HG02759 (cell line): ENCODE data around the gene HDAC3.

Experiments
- ATAC-seq: cut with Tn5 transposase; IDR thresholded peaks from one replicate; pipeline ENCODE4 v1.9.1; 2021; ENCODE audit warnings: mild to moderate bottlenecking, moderate library complexity; ENCODE audit not compliant: unreplicated experiment

HDAC3 gene

DNA sequence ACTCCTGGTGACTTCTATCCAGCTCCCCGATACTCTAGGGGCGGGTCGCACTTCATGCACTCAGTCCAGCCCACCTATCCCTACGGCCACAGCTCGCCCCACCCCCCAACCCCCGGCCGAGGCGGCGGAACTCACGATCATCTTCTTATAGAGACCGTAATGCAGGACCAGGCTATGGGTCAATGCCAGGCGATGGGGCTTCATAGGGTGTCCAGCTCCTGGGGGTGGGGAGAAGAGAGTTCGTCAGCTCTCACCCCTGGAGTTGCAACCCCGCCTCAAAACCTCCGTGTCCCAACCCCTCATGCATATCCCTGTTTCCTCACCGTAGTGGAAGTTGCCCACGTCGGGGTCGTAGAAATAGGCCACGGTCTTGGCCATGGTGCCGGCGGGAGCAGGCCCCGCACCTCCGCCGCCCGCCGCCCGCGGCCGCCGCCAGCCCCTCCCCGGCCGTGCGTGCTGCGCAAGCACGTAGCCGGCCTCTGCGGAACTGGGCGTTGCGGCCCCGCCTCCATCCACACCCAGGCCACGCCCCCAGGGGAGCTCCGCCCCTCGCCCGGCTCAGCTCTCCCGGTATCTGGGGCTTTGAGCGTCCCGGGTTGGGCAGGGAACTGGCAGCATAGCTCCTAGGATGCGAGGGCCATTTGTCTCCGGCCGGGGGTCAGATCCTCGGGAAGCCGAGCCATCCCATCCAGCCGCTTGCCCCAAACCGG lies at the start of gene HDAC3, which contains the start of gene RELL2:
Gene HDAC3, minus strand, starts transcription at position 437 of the 710 bp plus-strand sequence. Its CDS starts 59 bp downstream, at position 378.
Gene RELL2, plus strand, starts transcription at position 585 of the 710 bp plus-strand sequence. CDS start 1,229 bp downstream, outside the sequence.
- ATAC-seq = peak; percentile 78

DNA sequence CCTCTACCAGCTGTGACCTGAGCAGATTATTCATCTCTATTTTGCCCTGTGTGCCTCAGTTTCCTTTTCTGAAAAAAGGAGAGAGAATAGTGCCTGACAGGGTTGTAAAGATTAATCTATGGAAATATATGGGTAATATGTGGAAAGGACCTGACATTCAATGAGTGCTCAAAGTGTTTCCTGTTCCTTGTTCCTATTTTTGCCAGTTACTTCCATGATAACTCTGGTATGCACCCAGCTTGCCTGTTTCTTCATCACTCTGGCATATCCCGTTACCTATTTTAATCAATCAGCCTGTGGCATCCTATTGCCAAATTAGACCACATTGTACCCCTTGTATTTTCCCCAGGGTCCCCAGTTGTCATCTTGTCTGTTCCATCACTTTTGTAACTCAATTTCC lies 48.9 kb upstream of the HDAC3 start:
- no peak for ATAC-seq

DNA sequence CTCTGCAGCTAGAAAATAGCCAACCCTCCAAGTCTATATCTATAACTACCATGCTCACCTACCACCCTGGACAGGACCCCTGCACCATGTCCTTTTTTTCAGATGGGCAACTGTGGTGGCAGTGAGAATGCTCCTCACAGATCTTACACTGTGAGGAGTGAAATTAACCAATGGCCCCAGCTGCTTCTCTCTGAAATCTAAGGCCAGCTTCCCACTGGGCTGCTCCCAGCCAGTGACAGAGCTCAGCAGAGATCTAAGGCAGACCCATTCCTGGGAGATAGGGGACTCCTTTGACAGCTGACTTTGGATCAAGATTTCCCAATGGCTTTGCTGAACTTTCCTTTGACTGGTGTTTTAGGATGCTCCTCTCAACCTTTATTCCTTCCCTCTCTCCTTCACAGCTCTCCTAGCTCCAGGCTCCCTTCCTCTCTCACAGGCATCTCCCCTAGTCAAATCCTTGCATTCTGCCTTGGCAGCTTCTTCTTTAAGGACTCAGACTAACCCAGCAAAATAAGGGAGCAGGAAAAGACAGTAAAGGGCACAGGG lies 47.0 kb upstream of the HDAC3 start:
- ATAC-seq = no peak

DNA sequence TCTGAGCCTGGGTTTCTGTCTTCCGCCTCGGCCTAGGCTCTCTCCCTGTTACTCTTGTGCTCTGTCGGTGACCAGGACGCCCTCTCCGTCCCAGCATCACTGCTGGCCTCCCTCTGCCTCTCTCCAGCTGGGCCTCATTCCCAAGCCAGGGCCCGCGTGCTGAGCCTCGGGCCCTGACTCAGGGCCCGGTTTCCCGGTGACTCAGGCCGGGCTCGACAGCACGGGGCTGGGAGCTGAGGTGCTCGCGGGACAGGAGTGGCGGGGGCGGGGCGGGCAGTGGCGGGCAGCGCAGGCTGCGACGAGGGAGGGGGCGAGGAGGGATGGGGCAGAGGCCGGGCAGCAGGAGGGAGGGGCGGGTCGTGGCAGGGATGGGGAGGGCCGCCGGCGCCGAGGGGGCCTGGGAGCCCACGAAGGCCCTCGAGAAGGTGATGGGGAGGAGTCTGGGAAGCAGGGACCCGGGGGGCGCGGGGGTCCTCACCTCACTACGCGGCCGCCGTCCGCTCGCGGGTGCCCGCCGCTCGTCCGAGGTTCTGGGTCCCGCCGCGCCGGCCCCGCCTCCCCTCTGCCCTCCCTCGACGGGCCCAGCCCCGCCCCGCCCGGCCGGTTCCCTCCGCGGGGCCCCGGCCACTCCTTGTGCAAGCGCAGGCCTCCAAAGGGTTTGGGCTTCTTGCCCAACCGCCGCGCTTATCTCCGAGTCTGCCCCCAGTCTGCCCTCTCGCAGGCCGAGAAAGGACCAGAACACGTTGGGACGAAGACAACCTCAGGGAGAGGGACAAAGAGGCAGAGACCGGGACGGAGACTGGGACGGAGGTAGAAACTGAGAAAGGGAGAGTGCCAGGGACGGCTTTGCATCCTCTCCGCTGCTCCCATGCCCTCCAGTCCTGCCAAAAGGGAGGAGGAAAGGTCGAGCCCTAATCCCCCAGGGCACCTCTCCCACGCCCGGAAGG lies 45.3 kb upstream of the HDAC3 start, which contains the start of gene ARAP3:
Gene ARAP3, minus strand, starts transcription at position 536 of the 947 bp plus-strand sequence. CDS start 1,744 bp downstream, outside the sequence.
- ATAC-seq = peak; percentile 59

DNA sequence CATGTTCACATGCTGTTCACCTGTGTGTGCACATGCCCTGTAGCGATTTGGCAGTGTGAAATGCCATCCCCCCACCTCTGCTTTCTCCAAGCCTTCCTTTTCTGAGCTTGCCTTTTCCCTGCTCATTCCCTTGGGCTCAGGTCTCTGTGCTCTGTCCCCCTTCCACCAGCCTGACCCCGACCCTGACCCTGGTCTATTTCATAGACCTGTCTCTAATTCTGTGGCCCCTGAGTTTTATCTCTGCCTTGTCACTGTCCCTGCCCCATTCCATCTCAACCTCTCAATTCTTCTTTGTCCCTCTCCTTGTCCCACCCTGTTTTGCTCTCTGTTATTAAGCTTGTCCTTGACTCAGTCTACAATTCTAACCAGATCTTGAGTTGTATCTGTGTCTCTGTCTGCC lies 44.6 kb upstream of the HDAC3 start:
- no peak for ATAC-seq

DNA sequence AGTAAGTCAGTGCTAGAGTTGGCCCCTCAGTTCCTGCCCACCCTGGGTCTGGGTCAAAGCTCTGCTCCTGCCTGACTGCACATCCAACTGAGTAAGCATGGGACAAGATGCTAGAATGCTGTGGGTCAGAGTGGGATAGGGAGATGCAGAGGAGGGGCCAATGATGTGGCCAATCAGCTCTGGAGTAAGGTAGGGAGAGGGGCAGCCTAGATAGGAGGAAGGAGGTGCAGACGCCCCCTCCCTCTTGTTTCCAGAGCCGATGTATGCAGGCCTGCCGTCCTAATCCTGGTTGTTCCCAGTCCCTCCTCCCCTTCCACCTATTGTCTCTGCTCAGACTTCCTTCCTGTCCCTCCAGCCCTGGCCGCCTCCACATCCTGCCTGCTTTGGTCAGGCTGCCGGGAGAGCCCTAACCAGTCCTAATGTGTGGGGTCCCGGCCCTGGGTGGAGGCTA lies 44.1 kb upstream of the HDAC3 start:
- ATAC-seq = no peak

DNA sequence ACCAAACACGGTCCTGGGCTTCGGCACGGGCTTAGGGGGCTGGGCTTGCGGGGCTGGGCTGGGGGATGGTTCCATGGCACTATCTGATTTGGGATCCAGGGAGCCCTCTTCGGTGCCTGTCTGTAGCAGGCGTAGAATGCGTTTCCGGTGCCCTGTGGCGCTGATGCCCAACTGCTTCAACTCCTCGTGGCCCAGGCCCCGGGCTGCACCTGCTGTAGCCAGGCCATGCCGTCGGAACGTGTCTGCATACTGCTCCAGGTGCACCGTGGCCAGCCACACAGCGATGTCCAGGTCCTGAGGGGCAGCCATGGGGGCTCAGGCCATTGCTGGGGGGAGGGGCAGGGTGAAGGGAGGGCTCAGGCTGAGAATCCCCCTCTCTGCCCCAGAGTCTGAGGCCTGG lies 43.5 kb upstream of the HDAC3 start:
- no peak for ATAC-seq

DNA sequence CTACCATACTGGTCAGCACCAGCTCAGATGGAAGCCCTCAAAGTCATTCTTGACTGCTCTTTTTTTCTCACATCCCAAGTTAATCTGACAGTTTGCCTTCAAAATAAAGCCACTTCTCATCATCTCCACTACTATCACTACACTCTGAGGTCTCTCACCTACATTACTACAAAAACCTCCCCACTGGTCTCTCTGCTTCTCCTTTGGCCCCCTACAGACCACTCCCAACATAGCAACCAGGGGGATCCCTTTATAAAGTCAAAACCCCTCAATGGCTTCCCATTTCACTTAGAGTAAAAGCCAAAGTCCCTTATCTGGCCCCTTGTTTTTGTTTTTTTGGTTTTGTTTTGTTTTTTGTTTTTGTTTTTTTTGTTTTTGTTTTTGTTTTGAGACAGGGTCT lies 40.8 kb upstream of the HDAC3 start:
- no peak for ATAC-seq

DNA sequence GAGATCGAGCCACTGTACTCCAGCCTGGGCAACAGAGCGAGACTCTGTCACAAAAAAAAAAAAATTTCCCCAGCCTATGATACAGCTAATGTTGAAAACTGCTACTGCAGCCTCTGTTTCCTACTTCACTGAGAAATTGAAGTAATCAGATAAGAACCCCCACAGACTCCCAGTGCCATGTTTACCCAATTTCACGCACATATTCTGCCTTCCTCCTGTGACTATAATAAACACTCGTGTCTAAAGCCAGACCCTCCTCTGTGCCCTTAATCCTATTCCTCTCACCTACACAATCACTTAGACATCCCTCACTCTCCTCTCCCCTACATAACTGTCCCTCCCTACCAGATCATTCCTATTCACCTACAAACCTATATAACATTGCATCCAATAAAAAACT lies 39.0 kb upstream of the HDAC3 start:
- no peak for ATAC-seq

DNA sequence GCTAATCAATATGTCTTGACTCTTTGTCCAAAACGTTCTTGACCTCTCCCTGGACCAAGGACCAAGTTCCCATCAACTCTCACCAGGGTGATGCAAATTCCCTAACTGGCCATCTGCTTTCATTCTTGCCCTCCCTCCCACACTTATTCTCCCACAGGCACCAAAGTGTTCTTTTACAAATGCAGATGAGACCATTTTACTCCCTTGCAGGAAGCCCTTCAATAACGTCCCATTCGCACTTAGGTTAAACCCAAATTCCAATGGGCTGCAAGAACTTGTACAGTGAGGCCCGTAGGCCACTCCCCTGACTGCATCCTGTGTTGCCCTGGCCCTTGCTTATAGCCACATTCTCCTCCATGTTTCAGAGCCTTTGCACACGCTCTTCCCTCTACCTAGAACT lies 38.1 kb upstream of the HDAC3 start:
- no peak for ATAC-seq

DNA sequence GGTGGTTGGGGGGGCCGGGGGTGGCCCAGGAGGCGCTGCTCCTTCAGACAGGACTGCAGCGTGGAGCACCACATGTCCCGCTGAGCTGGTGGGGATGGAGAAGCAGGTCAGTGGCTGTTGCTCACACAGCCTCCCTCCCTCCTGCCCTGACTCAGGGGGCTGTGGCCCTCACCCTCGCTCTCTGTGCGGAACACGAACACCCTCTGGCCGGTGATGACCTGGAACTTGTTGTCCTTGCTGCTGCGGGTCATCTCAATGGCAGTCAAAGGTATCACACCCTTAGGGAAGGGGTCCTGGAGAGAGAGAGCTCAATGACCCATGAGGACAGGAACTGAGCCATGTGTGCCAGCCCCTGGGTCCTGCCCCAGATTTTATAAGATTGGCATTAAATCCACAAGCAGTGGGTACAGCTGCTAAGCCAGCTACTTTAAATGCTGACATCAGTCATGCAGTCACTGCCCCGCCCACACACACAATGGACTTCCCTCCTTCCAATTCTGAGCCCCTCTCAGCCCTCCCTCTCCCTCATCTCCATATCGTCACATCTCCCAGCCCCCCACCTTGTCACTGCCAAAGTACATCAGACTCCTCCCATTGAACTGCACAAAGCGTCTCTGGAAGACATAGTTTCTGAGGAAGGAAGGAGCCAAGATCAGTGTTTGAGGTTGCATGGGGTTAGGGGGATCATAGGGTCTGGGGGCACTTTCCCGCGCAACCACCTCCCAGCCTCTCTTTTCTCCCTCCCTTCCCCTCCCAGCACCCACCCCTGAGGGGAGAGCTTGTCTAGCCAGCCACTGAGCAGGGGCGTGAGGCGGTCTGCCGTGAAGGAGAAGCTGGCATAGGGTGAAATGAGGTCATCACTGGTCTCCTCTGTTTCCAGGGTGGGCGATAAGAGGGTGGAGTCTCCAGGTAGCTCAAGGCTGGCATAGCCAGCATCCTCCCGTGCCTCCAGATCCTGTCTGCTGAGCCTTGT lies 36.5 kb upstream of the HDAC3 start:
- no peak for ATAC-seq

DNA sequence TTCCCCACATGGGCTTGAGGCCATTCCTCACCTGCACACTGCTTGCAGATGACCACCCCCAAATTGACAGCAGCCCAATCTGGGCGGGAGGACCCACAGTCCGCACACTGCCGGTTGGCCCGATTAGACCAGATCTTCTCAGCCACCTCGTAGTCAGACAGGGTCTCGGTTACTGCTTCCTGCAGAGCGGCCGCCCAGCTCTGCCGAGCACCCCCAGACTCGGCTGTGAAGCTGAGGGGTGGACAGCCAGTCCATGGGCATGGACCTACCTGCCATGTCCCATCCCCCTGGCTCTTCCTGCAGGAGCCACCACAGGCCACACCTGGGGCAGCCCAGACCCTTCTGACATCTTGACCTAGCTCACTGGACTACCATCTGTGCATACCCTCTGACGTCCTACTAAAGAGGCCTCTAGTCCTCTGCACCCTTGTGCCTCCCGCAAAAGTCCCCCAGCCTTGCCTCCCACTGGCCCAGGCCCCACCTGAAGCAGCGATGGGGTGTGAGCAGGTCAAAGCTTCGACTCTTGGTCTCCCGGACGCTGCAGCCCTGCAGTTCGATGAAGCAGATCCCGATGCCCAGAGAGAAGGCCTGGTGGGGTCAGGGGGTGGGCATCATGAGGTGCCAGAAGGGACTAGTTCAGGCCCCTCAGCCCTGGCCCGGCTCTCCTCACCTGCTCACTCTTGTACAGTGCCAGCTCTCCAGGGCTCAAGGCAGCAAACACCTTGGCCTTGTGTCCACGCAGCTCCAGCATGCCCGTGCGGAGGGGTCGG lies 35.6 kb upstream of the HDAC3 start:
- no peak for ATAC-seq

DNA sequence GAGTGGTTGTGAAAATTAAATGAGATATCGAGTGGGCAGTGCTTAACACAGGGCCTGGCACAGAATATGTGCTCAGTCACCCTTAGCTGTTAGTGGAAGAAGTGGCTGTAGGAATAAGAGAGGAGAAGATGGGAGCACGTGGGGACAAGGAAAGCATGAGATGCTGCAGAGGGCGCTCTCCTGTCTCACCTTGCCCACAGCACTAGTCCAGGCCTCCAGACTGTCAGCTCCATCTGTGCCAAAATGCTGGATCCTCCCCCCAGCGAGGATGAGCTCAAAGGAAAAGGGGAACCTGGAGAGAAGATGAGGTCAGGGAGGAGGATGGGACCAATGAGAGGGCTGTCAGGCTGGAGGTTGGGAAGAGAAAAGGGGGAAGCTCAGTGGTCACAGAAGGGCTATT lies 32.9 kb upstream of the HDAC3 start:
- ATAC-seq = no peak

DNA sequence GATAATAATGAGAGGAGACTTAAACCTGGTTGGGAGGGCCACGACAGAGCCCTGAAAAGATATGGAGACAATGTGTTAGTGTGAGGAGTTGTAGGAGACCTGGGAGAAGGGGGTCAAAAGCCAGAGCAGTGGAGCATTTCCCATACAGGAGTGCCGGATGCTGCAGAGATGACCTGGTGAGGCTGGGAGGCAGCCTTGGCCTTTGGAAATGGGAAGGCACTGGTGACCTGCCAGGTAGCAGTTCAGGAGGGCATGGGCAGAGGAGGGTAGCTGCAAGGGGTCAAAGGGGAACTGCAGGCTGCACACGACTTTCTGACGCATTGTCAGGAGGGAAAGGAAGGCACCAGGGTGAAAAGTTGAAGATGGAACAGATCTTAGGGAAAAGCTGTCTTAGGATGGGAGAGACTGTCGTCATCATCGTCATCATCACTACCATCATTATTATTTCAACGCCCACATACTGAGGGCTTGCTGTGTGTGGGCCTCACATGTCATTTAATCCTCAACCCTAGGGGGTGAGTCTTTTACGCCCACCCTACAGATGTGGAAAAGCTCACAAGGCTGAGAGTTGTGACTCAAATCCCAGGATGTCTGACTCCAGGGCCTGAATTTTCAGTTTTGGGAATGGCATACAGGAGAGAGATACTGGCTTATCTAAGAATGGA lies 32.1 kb upstream of the HDAC3 start:
- no peak for ATAC-seq

DNA sequence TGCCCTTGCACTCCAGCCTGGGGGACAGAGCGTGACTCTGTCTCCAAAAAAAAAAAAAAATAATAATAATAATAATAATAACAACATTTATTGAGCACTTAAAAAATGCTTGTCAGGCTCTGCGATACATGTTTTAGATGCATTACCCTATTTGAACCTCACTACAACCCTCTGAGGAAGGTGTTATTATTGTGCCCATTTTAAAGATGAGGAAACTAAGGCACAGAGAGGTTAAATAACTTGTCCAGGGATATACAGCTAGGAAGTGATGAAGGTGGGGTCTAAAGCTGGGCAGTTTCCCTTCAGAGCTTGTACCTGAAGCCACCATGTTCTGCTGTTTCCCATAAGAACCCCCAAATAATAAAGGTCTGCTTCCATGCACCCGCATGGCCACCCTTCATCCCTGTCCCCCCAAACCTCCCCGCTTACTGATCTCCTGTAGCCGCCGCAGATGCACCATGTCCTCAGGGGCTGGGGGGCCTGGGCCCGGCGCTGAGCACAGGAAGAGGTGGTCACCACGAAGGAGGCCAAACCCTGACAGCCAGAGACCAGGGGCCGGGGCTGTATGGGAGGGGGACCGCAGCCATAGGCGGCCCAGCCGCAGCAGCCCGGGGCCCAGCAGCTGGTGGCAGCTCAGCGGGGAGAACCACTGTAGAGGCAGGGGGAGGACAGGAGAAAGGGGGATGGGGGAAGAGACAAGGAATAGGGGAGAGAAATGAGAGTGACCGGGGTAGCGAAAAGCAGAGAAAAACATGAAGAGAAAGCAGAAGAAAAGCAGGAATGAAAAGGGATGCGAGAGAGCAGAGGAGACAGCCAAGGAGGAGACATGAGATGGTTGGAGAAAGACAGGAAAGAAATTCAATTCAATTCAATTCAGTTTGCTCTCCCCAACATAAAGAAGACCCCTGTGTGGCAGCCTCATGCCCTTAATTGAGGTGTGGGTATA lies 29.6 kb upstream of the HDAC3 start:
- no peak for ATAC-seq

DNA sequence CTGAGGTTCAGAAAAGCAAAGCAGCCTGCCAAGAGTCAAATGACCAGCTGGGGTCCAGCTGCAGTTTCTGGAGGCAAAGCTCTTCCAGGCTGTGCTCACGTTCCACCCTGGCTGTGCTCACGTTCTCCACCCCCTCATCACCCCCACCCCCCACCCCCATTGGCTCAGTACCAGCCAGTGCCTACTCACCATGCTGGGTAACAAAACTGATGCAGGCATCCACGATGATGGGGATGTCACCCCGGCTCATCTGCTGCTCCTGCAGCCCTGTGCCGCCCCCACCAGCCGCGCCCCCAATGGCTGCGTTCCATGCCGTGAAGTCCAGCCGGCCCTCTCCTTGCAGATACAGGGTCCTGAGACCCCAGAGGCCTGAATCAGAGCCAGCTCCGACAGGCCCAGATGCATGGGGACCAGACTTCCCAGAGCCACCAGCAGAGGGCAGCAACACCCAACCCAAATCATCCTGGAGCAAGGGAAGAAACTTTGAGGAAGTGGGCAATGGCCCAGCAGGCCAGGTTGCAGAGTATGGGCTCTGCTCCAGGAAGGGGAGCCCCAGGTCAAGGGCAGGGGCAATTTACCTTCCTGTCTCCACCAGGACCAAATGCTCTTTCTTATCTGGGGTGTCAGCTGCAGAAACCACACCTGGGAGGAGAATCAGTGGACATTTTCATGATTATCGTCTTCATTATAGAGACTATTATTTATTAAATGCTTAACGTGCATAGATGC lies 28.2 kb upstream of the HDAC3 start:
- ATAC-seq = peak; percentile 98

DNA sequence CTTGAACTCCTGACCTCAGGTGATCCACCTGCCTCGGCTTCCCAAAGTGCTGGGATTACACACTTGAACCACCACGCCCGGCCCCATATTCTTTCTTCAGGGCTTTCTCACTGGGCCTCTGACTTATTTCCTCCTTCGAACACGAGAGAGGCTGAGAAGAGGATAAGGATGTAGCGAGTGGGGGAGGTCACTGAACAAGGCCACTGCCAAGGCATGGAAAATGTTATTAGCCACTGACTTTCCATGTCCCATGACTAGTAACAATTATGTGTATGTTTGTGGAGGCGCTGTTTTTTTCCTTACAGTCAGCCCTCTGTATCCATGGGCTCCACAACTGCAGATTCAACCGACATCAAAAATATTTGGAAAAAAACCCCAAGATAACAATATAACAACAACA lies 26.9 kb upstream of the HDAC3 start:
- ATAC-seq = no peak
